ENCODE results near the gene USP34.

The USP34 gene

DNA sequence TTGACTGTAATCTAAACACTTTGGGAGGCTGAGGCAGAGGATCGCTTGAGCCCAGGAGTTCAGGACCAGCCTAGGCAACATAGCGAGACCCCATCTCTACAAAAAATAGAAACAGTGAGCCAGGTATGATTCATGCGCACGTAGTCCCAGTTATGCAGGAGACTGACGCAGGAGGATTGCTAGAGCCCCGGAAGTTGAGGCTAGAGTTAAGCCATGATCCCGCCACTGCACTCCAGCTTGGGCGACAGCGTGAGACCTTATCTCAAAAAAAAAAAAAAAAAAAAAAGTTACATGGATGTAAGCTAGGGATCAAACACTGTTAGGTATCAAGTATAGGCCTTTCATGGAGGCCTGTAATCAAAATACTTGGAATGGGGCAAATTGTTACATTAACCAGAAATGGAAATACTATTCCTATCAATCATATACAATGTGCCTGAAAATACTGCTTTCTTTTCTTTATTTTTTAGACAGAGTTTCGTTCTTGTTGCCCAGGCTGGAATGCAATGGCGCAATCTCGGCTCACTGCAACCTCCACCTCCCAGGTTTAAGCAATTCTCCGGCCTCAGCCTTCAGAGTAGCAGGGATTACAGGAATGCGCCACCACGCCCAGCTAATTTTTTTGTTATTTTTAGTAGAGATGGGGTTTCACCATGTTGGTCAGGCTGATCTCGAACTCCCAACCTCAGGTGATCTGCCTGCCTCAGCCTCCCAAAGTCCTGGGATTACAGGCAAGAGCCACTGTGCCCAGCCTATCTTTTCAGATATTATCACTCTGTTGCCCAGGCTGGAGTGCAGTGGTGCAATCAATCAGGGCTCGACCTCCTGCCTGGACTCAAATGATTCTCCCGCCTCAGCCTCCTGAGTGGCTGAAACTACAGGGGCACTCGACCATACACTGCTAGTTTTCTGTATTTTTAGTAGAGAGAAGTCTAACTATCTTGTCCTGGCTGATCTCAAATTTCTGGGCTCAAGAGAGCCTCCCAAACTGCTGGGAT lies 40.1 kb upstream of the USP34 start:
- H3K4me2 ChIP-seq (ENCODE audit: insufficient read depth, low read length, poor library complexity, severe bottlenecking): no peak overlapping the region
- H3K4ac ChIP-seq (ENCODE audit: low read length): no peak overlapping the region
- no peak overlapping the region for H2AFZ ChIP-seq (ENCODE audit: low read length)
- H2BK12ac ChIP-seq (ENCODE audit: low read length): no peak overlapping the region
- H4K91ac ChIP-seq (ENCODE audit: low read depth, low read length, poor library complexity): no peak overlapping the region
- WGBS, 2 donors (ENCODE audit: extremely low coverage in 2 of 2, insufficient read length in 2 of 2, insufficient replicate concordance in 1 of 2): no CpG with 5 or more reads among the region's 19 CpGs
- H3K4me3 ChIP-seq (ENCODE audit: low read length in 2 of 2): no peak overlapping the region
- no peak overlapping the region for H3K27ac ChIP-seq (replicated peaks; ENCODE audit: low read length)
- H3K27me3 ChIP-seq (ENCODE audit: control insufficient read depth in 3 of 3, insufficient read depth in 3 of 3, low read depth in 1 of 3, low read length in 3 of 3): no peaks in the 10 kb centered on the region
- H3K4me1 ChIP-seq (ENCODE audit: control insufficient read depth in 2 of 2, insufficient read depth in 1 of 2, low read depth in 1 of 2, low read length in 2 of 2): no peaks in the 10 kb centered on the region
- H3K14ac ChIP-seq (ENCODE audit: low read length): no peak overlapping the region
- H2AK5ac ChIP-seq (ENCODE audit: low read depth, low read length): no peak overlapping the region
- H2BK5ac ChIP-seq (ENCODE audit: low read length): no peak overlapping the region
- H3K36me3 ChIP-seq (replicated peaks in 1 of 2; ENCODE audit: control insufficient read depth in 2 of 2, insufficient read depth in 2 of 2, low read length in 2 of 2): peaks cover 26 to 100% of the 10 kb centered on the region in 2 donors
- no peak overlapping the region for H3K23ac ChIP-seq (ENCODE audit: low read depth, low read length, poor library complexity)
- no peak for DNase-seq (ENCODE audit: low spot score)
- H3K79me1 ChIP-seq (ENCODE audit: low read depth, low read length): peaks cover 14% of the 10 kb centered on the region
- no peak overlapping the region for H2BK15ac ChIP-seq (ENCODE audit: low read length)
- no peaks in the 10 kb centered on the region for H3K9me3 ChIP-seq (replicated peaks in 1 of 2; ENCODE audit: control insufficient read depth in 2 of 2, insufficient read depth in 1 of 2, low read depth in 1 of 2, low read length in 2 of 2)
- H3K9ac ChIP-seq (ENCODE audit: low read depth, low read length, poor library complexity): no peak overlapping the region
- H4K8ac ChIP-seq (ENCODE audit: low read depth, low read length): no peak overlapping the region
- no peak overlapping the region for H2BK120ac ChIP-seq (ENCODE audit: low read depth, low read length)
- H3K18ac ChIP-seq (ENCODE audit: low read length): no peak overlapping the region

DNA sequence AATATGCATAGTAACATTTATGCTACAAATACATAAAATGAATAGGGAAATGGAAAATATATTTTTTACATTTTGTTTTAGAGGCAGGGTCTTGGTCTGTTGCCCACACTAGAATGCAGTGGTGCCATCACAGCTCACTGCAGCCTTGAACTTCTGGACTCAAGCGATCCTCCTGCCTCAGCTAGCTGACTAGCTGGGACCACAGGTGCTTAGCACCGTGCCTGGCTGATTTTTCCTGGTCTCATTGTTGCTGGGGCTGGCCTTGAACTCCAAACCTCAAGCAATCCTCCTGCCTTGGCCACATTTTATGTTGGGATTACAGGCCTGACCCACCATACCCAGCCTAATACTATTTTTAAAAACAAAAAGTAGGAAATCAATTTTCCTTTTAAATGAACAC lies 34.1 kb upstream of the USP34 start:
- no peak overlapping the region for H4K91ac ChIP-seq (ENCODE audit: low read depth, low read length, poor library complexity)
- no peak for DNase-seq (ENCODE audit: low spot score)
- H3K4me2 ChIP-seq (ENCODE audit: insufficient read depth, low read length, poor library complexity, severe bottlenecking): no peak overlapping the region
- no peak overlapping the region for H2BK12ac ChIP-seq (ENCODE audit: low read length)
- H3K9me3 ChIP-seq (replicated peaks in 1 of 2; ENCODE audit: control insufficient read depth in 2 of 2, insufficient read depth in 1 of 2, low read depth in 1 of 2, low read length in 2 of 2): peaks cover 0 to 2% of the 10 kb centered on the region in 2 donors
- no peak overlapping the region for H3K4ac ChIP-seq (ENCODE audit: low read length)
- no peak overlapping the region for H2AK5ac ChIP-seq (ENCODE audit: low read depth, low read length)
- H3K27ac ChIP-seq (replicated peaks; ENCODE audit: low read length): no peak overlapping the region
- no peak overlapping the region for H4K8ac ChIP-seq (ENCODE audit: low read depth, low read length)
- peaks cover 25 to 99% of the 10 kb centered on the region in 2 donors for H3K36me3 ChIP-seq (replicated peaks in 1 of 2; ENCODE audit: control insufficient read depth in 2 of 2, insufficient read depth in 2 of 2, low read length in 2 of 2)
- WGBS, 2 donors (ENCODE audit: extremely low coverage in 2 of 2, insufficient read length in 2 of 2, insufficient replicate concordance in 1 of 2): no CpG with 5 or more reads among the region's 2 CpGs
- H3K27me3 ChIP-seq (ENCODE audit: control insufficient read depth in 3 of 3, insufficient read depth in 3 of 3, low read depth in 1 of 3, low read length in 3 of 3): no peaks in the 10 kb centered on the region
- H3K4me1 ChIP-seq (ENCODE audit: control insufficient read depth in 2 of 2, insufficient read depth in 1 of 2, low read depth in 1 of 2, low read length in 2 of 2): no peaks in the 10 kb centered on the region
- H3K14ac ChIP-seq (ENCODE audit: low read length): no peak overlapping the region
- no peak overlapping the region for H3K18ac ChIP-seq (ENCODE audit: low read length)
- no peak overlapping the region for H3K9ac ChIP-seq (ENCODE audit: low read depth, low read length, poor library complexity)
- H2BK5ac ChIP-seq (ENCODE audit: low read length): no peak overlapping the region
- H3K23ac ChIP-seq (ENCODE audit: low read depth, low read length, poor library complexity): no peak overlapping the region
- H3K79me1 ChIP-seq (ENCODE audit: low read depth, low read length): peaks cover 6% of the 10 kb centered on the region
- no peak overlapping the region for H2BK15ac ChIP-seq (ENCODE audit: low read length)
- no peak overlapping the region for H2BK120ac ChIP-seq (ENCODE audit: low read depth, low read length)
- no peak overlapping the region for H2AFZ ChIP-seq (ENCODE audit: low read length)
- no peak overlapping the region for H3K4me3 ChIP-seq (ENCODE audit: low read length in 2 of 2)

DNA sequence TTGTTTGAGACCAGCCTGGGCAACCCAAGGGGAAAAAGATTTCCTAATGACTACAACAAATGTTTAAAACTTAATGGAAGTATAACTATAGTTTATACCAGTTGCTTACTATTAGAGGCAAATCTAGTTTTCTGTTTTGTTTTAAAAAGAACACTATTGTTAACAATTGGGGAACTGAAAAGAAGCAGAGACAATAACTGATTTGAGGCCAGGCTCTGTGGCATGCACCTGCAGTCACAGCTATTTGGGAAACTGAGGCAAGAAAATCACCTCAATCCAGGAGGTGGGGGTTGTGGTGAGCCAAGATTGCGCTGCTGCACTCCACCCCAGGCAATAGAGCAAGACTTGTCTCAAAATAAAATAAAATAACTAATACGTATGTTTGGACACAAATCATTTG lies 28.2 kb upstream of the USP34 start:
- no peak overlapping the region for H2BK120ac ChIP-seq (ENCODE audit: low read depth, low read length)
- no peak overlapping the region for H3K14ac ChIP-seq (ENCODE audit: low read length)
- WGBS, 2 donors (ENCODE audit: extremely low coverage in 2 of 2, insufficient read length in 2 of 2, insufficient replicate concordance in 1 of 2): no CpG with 5 or more reads among the region's 2 CpGs
- H3K23ac ChIP-seq (ENCODE audit: low read depth, low read length, poor library complexity): no peak overlapping the region
- H2AFZ ChIP-seq (ENCODE audit: low read length): no peak overlapping the region
- H3K36me3 ChIP-seq (replicated peaks in 1 of 2; ENCODE audit: control insufficient read depth in 2 of 2, insufficient read depth in 2 of 2, low read length in 2 of 2): peaks cover 30 to 99% of the 10 kb centered on the region in 2 donors
- no peak overlapping the region for H2AK5ac ChIP-seq (ENCODE audit: low read depth, low read length)
- H4K91ac ChIP-seq (ENCODE audit: low read depth, low read length, poor library complexity): no peak overlapping the region
- H3K79me1 ChIP-seq (ENCODE audit: low read depth, low read length): peaks cover 2% of the 10 kb centered on the region
- H3K18ac ChIP-seq (ENCODE audit: low read length): no peak overlapping the region
- H3K4me2 ChIP-seq (ENCODE audit: insufficient read depth, low read length, poor library complexity, severe bottlenecking): no peak overlapping the region
- no peaks in the 10 kb centered on the region for H3K27me3 ChIP-seq (ENCODE audit: control insufficient read depth in 3 of 3, insufficient read depth in 3 of 3, low read depth in 1 of 3, low read length in 3 of 3)
- H4K8ac ChIP-seq (ENCODE audit: low read depth, low read length): no peak overlapping the region
- no peaks in the 10 kb centered on the region for H3K9me3 ChIP-seq (replicated peaks in 1 of 2; ENCODE audit: control insufficient read depth in 2 of 2, insufficient read depth in 1 of 2, low read depth in 1 of 2, low read length in 2 of 2)
- H2BK5ac ChIP-seq (ENCODE audit: low read length): no peak overlapping the region
- no peak overlapping the region for H3K9ac ChIP-seq (ENCODE audit: low read depth, low read length, poor library complexity)
- H3K27ac ChIP-seq (replicated peaks; ENCODE audit: low read length): no peak overlapping the region
- H3K4me1 ChIP-seq (ENCODE audit: control insufficient read depth in 2 of 2, insufficient read depth in 1 of 2, low read depth in 1 of 2, low read length in 2 of 2): no peaks in the 10 kb centered on the region
- no peak overlapping the region for H3K4ac ChIP-seq (ENCODE audit: low read length)
- no peak overlapping the region for H2BK12ac ChIP-seq (ENCODE audit: low read length)
- no peak for DNase-seq (ENCODE audit: low spot score)
- H2BK15ac ChIP-seq (ENCODE audit: low read length): no peak overlapping the region
- no peak overlapping the region for H3K4me3 ChIP-seq (ENCODE audit: low read length in 2 of 2)

DNA sequence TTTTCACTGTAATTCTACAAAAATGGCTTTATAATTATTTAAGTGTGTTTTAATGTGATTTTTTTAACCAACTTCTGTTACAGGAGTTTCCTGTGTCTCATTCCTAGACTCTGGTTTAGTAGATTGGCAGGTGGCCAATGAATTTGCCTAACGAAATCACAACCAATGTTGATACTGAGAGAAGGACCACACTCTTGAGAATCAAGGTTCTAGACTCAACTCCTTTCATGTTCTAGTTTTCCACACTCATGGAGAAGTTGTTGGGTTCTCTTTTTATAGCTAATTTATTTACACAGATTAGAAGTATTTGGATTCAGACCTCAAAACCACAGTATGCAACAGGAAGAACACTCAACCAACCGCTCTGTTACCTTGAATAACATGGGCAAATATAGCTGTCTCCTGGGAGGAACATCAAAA lies 22.6 kb upstream of the USP34 start:
- Histone ChIP-seq H3K79me1 (ENCODE audit: low read depth, low read length) (no peaks in the 10 kb centered on the region), H3K4me1 (ENCODE audit: control insufficient read depth in 2 of 2, insufficient read depth in 1 of 2, low read depth in 1 of 2, low read length in 2 of 2) (no peaks in the 10 kb centered on the region), H3K27me3 (ENCODE audit: control insufficient read depth in 3 of 3, insufficient read depth in 3 of 3, low read depth in 1 of 3, low read length in 3 of 3) (no peaks in the 10 kb centered on the region), H3K4ac (ENCODE audit: low read length) (no peak overlapping the region), H3K14ac (ENCODE audit: low read length) (no peak overlapping the region), H2BK120ac (ENCODE audit: low read depth, low read length) (no peak overlapping the region), H3K27ac (replicated peaks; ENCODE audit: low read length) (no peak overlapping the region), H3K4me3 (ENCODE audit: low read length in 2 of 2) (no peak overlapping the region), H3K9me3 (replicated peaks in 1 of 2; ENCODE audit: control insufficient read depth in 2 of 2, insufficient read depth in 1 of 2, low read depth in 1 of 2, low read length in 2 of 2) (no peaks in the 10 kb centered on the region), H3K18ac (ENCODE audit: low read length) (no peak overlapping the region), H4K8ac (ENCODE audit: low read depth, low read length) (no peak overlapping the region), H3K4me2 (ENCODE audit: insufficient read depth, low read length, poor library complexity, severe bottlenecking) (no peak overlapping the region), H2BK12ac (ENCODE audit: low read length) (no peak overlapping the region), H2AK5ac (ENCODE audit: low read depth, low read length) (no peak overlapping the region), H2BK5ac (ENCODE audit: low read length) (no peak overlapping the region), H4K91ac (ENCODE audit: low read depth, low read length, poor library complexity) (no peak overlapping the region), H3K23ac (ENCODE audit: low read depth, low read length, poor library complexity) (no peak overlapping the region), H2AFZ (ENCODE audit: low read length) (no peak overlapping the region), H3K36me3 (replicated peaks in 1 of 2; ENCODE audit: control insufficient read depth in 2 of 2, insufficient read depth in 2 of 2, low read length in 2 of 2) (peaks cover 27 to 100% of the 10 kb centered on the region in 2 donors), H2BK15ac (ENCODE audit: low read length) (no peak overlapping the region), H3K9ac (ENCODE audit: low read depth, low read length, poor library complexity) (no peak overlapping the region)
- WGBS, 2 donors (ENCODE audit: extremely low coverage in 2 of 2, insufficient read length in 2 of 2, insufficient replicate concordance in 1 of 2): no CpG with 5 or more reads among the region's 2 CpGs
- DNase-seq (ENCODE audit: low spot score): no peak

All from neuronal stem cell (in vitro differentiated cells).